SK-N-SH (cell line): ENCODE results near the gene TTC23. TPM values are rescaled to one million over a fixed set of nuclear protein-coding genes. Genes with fewer than 3 reads are reported as not detected.

Experiments
- CTCF ChIA-PET: fragments of 300-600, 350-600 bp; formaldehyde crosslinking; extraction: SDS; loops from one replicate; lab custom pipeline; 2021; lab: Yijun Ruan, JAX
- POLR2A ChIA-PET: fragments of 350-600 bp; sonication (Branson Sonifier 250); formaldehyde crosslinking; extraction: SDS; loops from one replicate; lab custom pipeline; 2020; ENCODE audit warnings: antibody characterized with exemption, inconsistent platforms; lab: Yijun Ruan, JAX
- DNase-seq: peaks from one replicate; pipeline ENCODE4 v3.0.0; 2012
- H2AFZ ChIP-seq: fragments of 200-600 bp; sonication (generic); 2 replicates; pipeline ENCODE4 v1.8.1; 2016; ENCODE audit warnings: antibody characterized with exemption, mild to moderate bottlenecking, low read depth
- H3F3A ChIP-seq: fragments of 200-600 bp; sonication (generic); replicated peaks from 2 replicates; pipeline ENCODE3; 2016; ENCODE audit warnings: antibody characterized with exemption, mild to moderate bottlenecking; ENCODE audit not compliant: insufficient read depth
- H3K27ac ChIP-seq, 2 experiments: fragments of 200-500 bp in 1 of 2; fragments of 200-600 bp in 1 of 2; sonication (Bioruptor generic) in 1 of 2; sonication (generic), shearing (Covaris generic) in 1 of 2; 2 replicates each; pipeline versions ENCODE4 v1.5.1 to v1.6.1; 2014 to 2016; ENCODE audit warnings: low read depth in 2 of 2, inconsistent platforms in 1 of 2, low read length in 1 of 2, mild to moderate bottlenecking in 1 of 2, mixed read lengths in 1 of 2
- H3K27me3 ChIP-seq: fragments of 200-600 bp; sonication (generic), shearing (Covaris generic); 2 replicates; pipeline ENCODE4 v1.6.1; 2016; ENCODE audit warnings: mixed run types; ENCODE audit not compliant: insufficient read depth
- H3K36me3 ChIP-seq, 2 experiments: fragments of 200-500 bp in 1 of 2; fragments of 200-600 bp in 1 of 2; sonication (Bioruptor generic) in 1 of 2; sonication (generic) in 1 of 2; replicated peaks in 1 of 2; 2 replicates each; pipeline versions ENCODE3 to v1.5.1; 2014 to 2016; ENCODE audit warnings: low read length in 1 of 2, mild to moderate bottlenecking in 1 of 2; ENCODE audit not compliant: insufficient read depth in 2 of 2, control insufficient read depth in 1 of 2
- H3K4me1 ChIP-seq, 2 experiments: fragments of 200-500 bp in 1 of 2; fragments of 200-600 bp in 1 of 2; sonication (Bioruptor generic) in 1 of 2; sonication (generic), shearing (Covaris generic) in 1 of 2; 2 replicates each; pipeline versions ENCODE4 v1.5.1 to v1.6.1; 2014 to 2016; ENCODE audit warnings: low read depth in 1 of 2, low read length in 1 of 2, mixed run types in 1 of 2; ENCODE audit not compliant: insufficient read depth in 2 of 2, control insufficient read depth in 1 of 2
- H3K4me2 ChIP-seq: fragments of 200-600 bp; sonication (generic), shearing (Covaris generic); 2 replicates; pipeline ENCODE4 v1.6.1; 2017; ENCODE audit warnings: mixed run types
- H3K4me3 ChIP-seq, 2 experiments: fragments of 200-500 bp in 1 of 2; fragments of 200-600 bp in 1 of 2; sonication (Bioruptor generic) in 1 of 2; sonication (generic), shearing (Covaris generic) in 1 of 2; 2 replicates each; pipeline versions ENCODE4 v1.5.1 to v1.8.1; 2014 to 2016; ENCODE audit warnings: low read depth in 2 of 2, inconsistent platforms in 1 of 2, low read length in 1 of 2, mild to moderate bottlenecking in 1 of 2, mixed read lengths in 1 of 2, moderate library complexity in 1 of 2
- H3K79me2 ChIP-seq: fragments of 200-600 bp; sonication (generic); 2 replicates; pipeline ENCODE4 v1.8.1; 2017; ENCODE audit warnings: mild to moderate bottlenecking; ENCODE audit not compliant: insufficient read depth
- H3K9ac ChIP-seq: fragments of 200-600 bp; sonication (generic); 2 replicates; pipeline ENCODE4 v1.6.1; 2017; ENCODE audit warnings: mixed run types
- H3K9me2 ChIP-seq: fragments of 200-600 bp; sonication (generic); 2 replicates; pipeline ENCODE4 v1.6.1; 2017; ENCODE audit warnings: mixed run types
- H3K9me3 ChIP-seq: fragments of 200-600 bp; sonication (generic); 2 replicates; pipeline ENCODE4 v1.6.1; 2017; ENCODE audit warnings: mixed run types, mild to moderate bottlenecking, moderate library complexity
- H4K20me1 ChIP-seq: fragments of 200-600 bp; sonication (generic); 2 replicates; pipeline ENCODE4 v1.6.1; 2017; ENCODE audit warnings: mild to moderate bottlenecking, mixed run types; ENCODE audit not compliant: insufficient read depth
- FOSL2 ChIP-seq: IDR thresholded peaks from 2 replicates; pipeline ENCODE4 v1.4.0; 2012; ENCODE audit warnings: low read depth, mild to moderate bottlenecking, moderate library complexity, borderline replicate concordance
- FOXJ3 ChIP-seq: sonication (generic); formaldehyde crosslinking; IDR thresholded peaks from 2 replicates; pipeline ENCODE4 v1.5.1; 2020; ENCODE audit warnings: mild to moderate bottlenecking, missing genetic modification reagents
- GABPA ChIP-seq: IDR thresholded peaks from 2 replicates; pipeline ENCODE4 v1.4.0; 2012; ENCODE audit warnings: low read depth, mild to moderate bottlenecking
- GATA2 ChIP-seq: sonication (generic); formaldehyde crosslinking; IDR thresholded peaks from 2 replicates; pipeline ENCODE4 v1.5.0; 2020; ENCODE audit warnings: mild to moderate bottlenecking, missing genetic modification reagents
- MEF2A ChIP-seq: IDR thresholded peaks from 2 replicates; pipeline ENCODE4 v1.4.0; 2012; ENCODE audit warnings: low read depth, borderline replicate concordance
- NRF1 ChIP-seq: IDR thresholded peaks from 2 replicates; pipeline ENCODE4 v1.6.1; 2012; ENCODE audit warnings: low read depth, mild to moderate bottlenecking, low read length
- POLR2AphosphoS5 ChIP-seq: IDR thresholded peaks from 2 replicates; pipeline ENCODE4 v1.6.1; 2012; ENCODE audit warnings: low read depth, low read length
- RXRA ChIP-seq: IDR thresholded peaks from 2 replicates; pipeline ENCODE4 v1.4.0; 2012; ENCODE audit warnings: low read depth, mild to moderate bottlenecking, borderline replicate concordance
- SIN3A ChIP-seq: IDR thresholded peaks from 2 replicates; pipeline ENCODE4 v1.6.1; 2012; ENCODE audit warnings: low read depth, mild to moderate bottlenecking, low read length, moderate library complexity, borderline replicate concordance
- YY1 ChIP-seq: IDR thresholded peaks from 2 replicates; pipeline ENCODE4 v1.4.0; 2012; ENCODE audit warnings: low read depth, mild to moderate bottlenecking
- WGBS: methylation state at CpG from one replicate; pipeline ENCODE4 v1.1.6; 2017; ENCODE audit warnings: low lambda C conversion rate; 5-methylcytosine and 5-hydroxymethylcytosine counted together
- polyA plus RNA-seq, 3 experiments: library from polyadenylated mRNA; depleted of rRNA; stranded (reverse); fragments of >200 nt; gene quantifications; 2 replicates each; pipeline ENCODE4 v1.2.3, GENCODE V29; 2012
- TF ChIP-seq, protein P1 (sequence below): IDR thresholded peaks from 2 replicates; pipeline ENCODE4; 2012
- TF ChIP-seq, protein P2 (sequence below): fragments of 150-350 bp; IDR thresholded peaks from 2 replicates; pipeline ENCODE4 v1.6.1; 2017; ENCODE audit warnings: antibody characterized with exemption, low read length, low read depth, borderline replicate concordance

The TTC23 gene
- polyA plus RNA-seq, 1 of the 3 experiments (the other 2 are of a cell fraction): 0.79 TPM

DNA sequence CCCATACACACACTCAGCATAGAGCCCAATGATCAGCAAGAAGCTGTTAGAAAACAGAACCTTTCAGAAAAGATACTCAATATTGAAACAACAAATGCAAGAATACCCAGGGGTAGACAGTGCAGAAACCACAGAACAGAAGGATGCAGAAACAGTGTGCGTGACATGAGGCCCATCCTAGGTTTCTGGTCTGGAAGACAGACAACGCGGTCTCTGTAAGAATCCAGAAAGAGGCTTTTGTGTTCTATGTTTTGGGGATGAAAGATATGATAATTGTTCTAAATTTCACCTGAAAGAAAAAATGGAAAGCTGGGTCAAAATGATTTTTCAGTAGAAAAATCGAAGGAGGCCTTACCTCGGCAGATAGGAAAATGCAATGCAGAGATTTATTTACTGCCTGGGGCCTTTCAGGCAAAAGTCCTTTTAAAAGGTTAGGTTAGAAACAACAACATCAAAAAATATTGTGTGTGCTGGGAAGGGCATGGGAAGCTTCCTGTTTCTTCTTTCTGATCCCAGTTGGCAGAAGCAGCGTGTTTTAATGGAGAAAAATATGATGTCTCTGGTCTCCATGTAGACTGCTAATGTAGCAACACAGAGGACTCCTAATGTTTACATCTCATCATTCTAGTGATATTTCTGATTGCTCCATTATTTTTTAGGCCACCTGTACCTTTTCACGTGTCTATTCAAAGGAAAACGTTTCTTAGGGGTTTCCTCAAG lies 127.5 kb downstream of the TTC23 start:
- Histone ChIP-seq H3K36me3 (peaks cover 0 to 6% of the 10 kb centered on the region in 2 experiments), H3K27ac (peak overlapping the region; percentile 95 to 100; a peak in 3 of 4 replicates), H2AFZ (no peak overlapping the region), H3F3A (peaks cover 27% of the 10 kb centered on the region), H3K4me2 (no peak overlapping the region), H3K27me3 (no peaks in the 10 kb centered on the region), H3K9ac (no peak overlapping the region), H3K4me1 (peaks cover 14 to 62% of the 10 kb centered on the region in 2 experiments), H3K79me2 (no peaks in the 10 kb centered on the region), H3K4me3 (no peak overlapping the region), H3K9me3 (no peaks in the 10 kb centered on the region), H3K9me2 (no peaks in the 10 kb centered on the region), H4K20me1 (no peaks in the 10 kb centered on the region)
- POLR2A ChIA-PET: interaction anchor here (0.5 kb wide), 1 partner anchor 474 kb away, joined by 3 read pairs; no protein-coding TSS in a partner anchor
- no peak for DNase-seq
- 84% methylated on average over 8 of the region's 8 CpGs for WGBS
- CTCF ChIA-PET: interaction anchor here (1.2 to 9.7 kb wide), 5 partner anchors 14 to 582 kb away, joined by 3 to 102 read pairs (median 6); partner anchors contain the start of gene SYNM
- TF ChIP-seq FOSL2: no peak
- 0 out of 2 replicates have a peak, but pooled peaks have one; percentile 3 for TF ChIP-seq GATA2

DNA sequence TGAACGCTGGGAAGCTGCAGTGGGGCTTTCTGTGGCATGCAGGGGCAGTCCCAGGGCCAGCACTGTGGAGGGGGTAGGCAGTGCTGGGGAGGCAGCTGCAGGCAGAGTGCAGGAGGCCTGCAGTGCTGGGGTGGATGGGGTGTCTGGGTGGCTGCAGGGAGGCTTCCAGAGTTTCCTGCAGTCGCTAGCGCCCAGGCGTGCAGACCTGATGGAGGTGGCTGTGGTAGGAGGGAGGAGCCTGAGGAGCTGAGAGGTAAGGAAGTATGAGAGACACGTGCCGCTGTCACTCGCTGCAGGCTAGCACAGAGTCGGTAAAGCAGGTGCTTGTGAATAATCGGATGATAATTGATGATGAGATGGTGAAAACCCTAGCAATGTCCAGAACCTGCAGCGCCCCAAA lies 128.2 kb downstream of the TTC23 start:
- peaks cover 0 to 6% of the 10 kb centered on the region in 2 experiments for H3K36me3 ChIP-seq
- H3K4me2 ChIP-seq: no peak overlapping the region
- ChIA-PET CTCF (interaction anchor here (1.2 to 9.7 kb wide), 4 partner anchors 14 to 92 kb away, joined by 3 to 102 read pairs (median 12); partner anchors contain the start of gene SYNM), POLR2A (no interaction called here)
- TF ChIP-seq FOSL2: no peak
- TF ChIP-seq, protein P1, sequence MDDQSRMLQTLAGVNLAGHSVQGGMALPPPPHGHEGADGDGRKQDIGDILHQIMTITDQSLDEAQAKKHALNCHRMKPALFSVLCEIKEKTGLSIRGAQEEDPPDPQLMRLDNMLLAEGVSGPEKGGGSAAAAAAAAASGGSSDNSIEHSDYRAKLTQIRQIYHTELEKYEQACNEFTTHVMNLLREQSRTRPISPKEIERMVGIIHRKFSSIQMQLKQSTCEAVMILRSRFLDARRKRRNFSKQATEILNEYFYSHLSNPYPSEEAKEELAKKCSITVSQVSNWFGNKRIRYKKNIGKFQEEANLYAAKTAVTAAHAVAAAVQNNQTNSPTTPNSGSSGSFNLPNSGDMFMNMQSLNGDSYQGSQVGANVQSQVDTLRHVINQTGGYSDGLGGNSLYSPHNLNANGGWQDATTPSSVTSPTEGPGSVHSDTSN: no peak
- no peaks in the 10 kb centered on the region for H3K27me3 ChIP-seq
- no peak for DNase-seq
- no peak overlapping the region for H3K9ac ChIP-seq
- H4K20me1 ChIP-seq: no peaks in the 10 kb centered on the region
- no peaks in the 10 kb centered on the region for H3K79me2 ChIP-seq
- no peaks in the 10 kb centered on the region for H3K9me3 ChIP-seq
- H3K4me1 ChIP-seq: peaks cover 14 to 59% of the 10 kb centered on the region in 2 experiments
- H3F3A ChIP-seq: peaks cover 27% of the 10 kb centered on the region
- WGBS: 89% methylated on average over 10 of the region's 10 CpGs
- H2AFZ ChIP-seq: no peak overlapping the region
- H3K27ac ChIP-seq: peak overlapping the region in 1 of 2 experiments; percentile 100; a peak in 2 of 4 replicates
- H3K4me3 ChIP-seq: no peak overlapping the region
- no peaks in the 10 kb centered on the region for H3K9me2 ChIP-seq

DNA sequence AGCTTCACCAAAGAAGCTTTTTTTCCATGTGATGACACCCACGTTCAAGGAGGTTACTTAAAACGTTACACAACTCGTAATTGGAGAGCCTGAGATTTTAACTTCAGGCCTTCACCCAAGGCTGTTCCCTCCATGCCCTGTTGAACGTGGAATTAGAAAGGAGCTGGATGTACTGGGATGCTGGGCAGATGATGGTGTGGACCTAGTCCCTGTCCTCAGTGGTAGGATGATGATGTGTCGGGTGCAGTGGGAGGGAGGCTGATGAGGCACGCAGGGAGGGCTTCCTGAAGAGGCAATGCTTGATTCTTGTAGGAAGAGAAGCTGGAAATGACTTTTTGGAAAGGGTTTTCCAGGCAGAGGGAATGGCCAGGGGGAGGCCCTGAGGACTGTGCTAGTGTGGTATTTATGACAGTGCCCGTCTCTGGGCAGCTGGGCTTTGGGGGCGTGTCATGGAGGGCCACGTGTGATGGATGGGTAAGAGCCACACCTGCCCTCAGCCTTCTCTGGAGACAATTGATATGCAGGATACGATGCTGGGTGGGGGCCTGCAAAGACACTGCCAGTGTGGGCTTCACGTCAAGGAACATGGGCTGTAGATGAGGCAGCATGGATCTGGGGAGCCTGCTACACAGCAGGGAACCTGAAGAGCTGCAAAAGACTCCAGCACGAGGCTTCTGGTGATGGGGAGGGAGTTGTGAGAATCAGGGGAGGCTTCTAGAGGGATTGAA lies 129.2 kb downstream of the TTC23 start:
- 94% methylated on average over 12 of the region's 12 CpGs for WGBS

More for the DNA sequence above, 129.2 kb downstream of the TTC23 start:
- ChIA-PET CTCF (interaction anchor here (0.6 to 9.7 kb wide), 5 partner anchors 13 to 193 kb away, joined by 3 to 102 read pairs (median 3); partner anchors contain the start of gene SYNM), POLR2A (no interaction called here)
- Histone ChIP-seq H3K4me2 (no peak overlapping the region), H3K36me3 (peaks cover 0 to 6% of the 10 kb centered on the region in 2 experiments), H2AFZ (no peak overlapping the region), H3K27ac (no peak overlapping the region; a peak in 1 of 4 replicates), H3K27me3 (no peaks in the 10 kb centered on the region), H3K9me2 (no peaks in the 10 kb centered on the region), H3K4me3 (no peak overlapping the region), H3K79me2 (no peaks in the 10 kb centered on the region), H3F3A (peaks cover 27% of the 10 kb centered on the region), H3K9ac (no peak overlapping the region), H3K4me1 (peaks cover 14 to 50% of the 10 kb centered on the region in 2 experiments), H3K9me3 (no peaks in the 10 kb centered on the region), H4K20me1 (no peaks in the 10 kb centered on the region)
- no peak for TF ChIP-seq MEF2A
- TF ChIP-seq NRF1: no peak
- no peak for TF ChIP-seq POLR2AphosphoS5
- no peak for TF ChIP-seq GABPA
- no peak for TF ChIP-seq SIN3A
- TF ChIP-seq YY1: no peak
- no peak for TF ChIP-seq FOXJ3 (CRISPR knock-in tag)
- TF ChIP-seq, protein P2, sequence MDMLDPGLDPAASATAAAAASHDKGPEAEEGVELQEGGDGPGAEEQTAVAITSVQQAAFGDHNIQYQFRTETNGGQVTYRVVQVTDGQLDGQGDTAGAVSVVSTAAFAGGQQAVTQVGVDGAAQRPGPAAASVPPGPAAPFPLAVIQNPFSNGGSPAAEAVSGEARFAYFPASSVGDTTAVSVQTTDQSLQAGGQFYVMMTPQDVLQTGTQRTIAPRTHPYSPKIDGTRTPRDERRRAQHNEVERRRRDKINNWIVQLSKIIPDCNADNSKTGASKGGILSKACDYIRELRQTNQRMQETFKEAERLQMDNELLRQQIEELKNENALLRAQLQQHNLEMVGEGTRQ: no peak
- TF ChIP-seq RXRA: no peak
- DNase-seq: no peak
